Fibroblast of lung (primary cell): Measurements from ENCODE around the gene MUSK. TPM values are rescaled to one million over a fixed set of nuclear protein-coding genes. Genes with fewer than 3 reads are reported as not detected.
A peak's percentile ranks its signal among the peaks of the same experiment; 100 is the strongest.

Experiments used
- DNase-seq, 2 donors: peaks; one replicate each; pipeline versions ENCODE4 v3.0.0 to v3.0.0-alpha.2; 2010; ENCODE audit warnings: low read depth in 2 of 2
- H2AFZ ChIP-seq: 2 replicates; pipeline ENCODE4 v1.5.1; 2012; ENCODE audit warnings: low read length, control low read depth, inconsistent platforms
- H3K27ac ChIP-seq: 2 replicates; pipeline ENCODE4 v1.5.1; 2011; ENCODE audit warnings: low read length, control low read depth; ENCODE audit not compliant: insufficient read depth
- H3K27me3 ChIP-seq: 2 replicates; pipeline ENCODE4 v1.5.1; 2011; ENCODE audit warnings: mild to moderate bottlenecking, low read length; ENCODE audit not compliant: control insufficient read depth, insufficient read depth
- H3K36me3 ChIP-seq: 2 replicates; pipeline ENCODE4 v1.5.1; 2011; ENCODE audit warnings: low read length; ENCODE audit not compliant: control insufficient read depth, insufficient read depth
- H3K4me1 ChIP-seq: 2 replicates; pipeline ENCODE4 v1.5.1; 2011; ENCODE audit warnings: low read length; ENCODE audit not compliant: control insufficient read depth, insufficient read depth; ENCODE audit errors: extremely low read depth
- H3K4me2 ChIP-seq: 2 replicates; pipeline ENCODE4 v1.5.1; 2011; ENCODE audit warnings: low read length, control low read depth; ENCODE audit not compliant: insufficient read depth; ENCODE audit errors: extremely low read depth
- H3K4me3 ChIP-seq, 4 experiments: fragments of 200-600 bp in 1 of 4; sonication (generic) in 1 of 4; replicated peaks in 1 of 4; 2 replicates each; pipeline ENCODE4 v1.5.1; 2011 to 2016; ENCODE audit warnings: low read length in 4 of 4, low read depth in 3 of 4, mild to moderate bottlenecking in 3 of 4, control low read depth in 2 of 4, inconsistent platforms in 1 of 4, mixed read lengths in 1 of 4; ENCODE audit not compliant: insufficient read depth in 1 of 4; ENCODE audit errors: control extremely low read depth in 1 of 4
- H3K79me2 ChIP-seq: 2 replicates; pipeline ENCODE4 v1.5.1; 2012; ENCODE audit warnings: mild to moderate bottlenecking, low read length, inconsistent platforms; ENCODE audit not compliant: control insufficient read depth, insufficient read depth
- H3K9ac ChIP-seq: 2 replicates; pipeline ENCODE4 v1.5.1; 2011; ENCODE audit warnings: mild to moderate bottlenecking, low read length, control low read depth; ENCODE audit not compliant: insufficient read depth
- H3K9me3 ChIP-seq: 2 replicates; pipeline ENCODE4 v1.5.1; 2012; ENCODE audit warnings: low read depth, low read length; ENCODE audit not compliant: control insufficient read depth, insufficient read depth
- H4K20me1 ChIP-seq: 2 replicates; pipeline ENCODE4 v1.5.1; 2011; ENCODE audit warnings: low read length; ENCODE audit not compliant: control insufficient read depth, insufficient read depth; ENCODE audit errors: extremely low read depth
- EZH2 ChIP-seq: IDR thresholded peaks from 2 replicates; pipeline ENCODE4 v1.5.1; 2012; ENCODE audit warnings: low read length, control low read depth, mild to moderate bottlenecking; ENCODE audit errors: missing control alignments
- polyA minus RNA-seq: library from RNA; depleted of rRNA, polyadenylated mRNA; stranded (reverse); fragments of >200 nt; gene quantifications from 2 replicates; pipeline ENCODE4 v1.2.3, GENCODE V29; 2011; ENCODE audit warnings: low replicate concordance
- polyA plus RNA-seq, 2 donors: library from polyadenylated mRNA; depleted of rRNA in 1 of 2; stranded (reverse) in 1 of 2; unstranded in 1 of 2; fragments of >200 nt; gene quantifications; 2 replicates each; pipeline ENCODE4 v1.2.1, GENCODE V29; 2011 to 2012; ENCODE audit warnings: missing spikeins in 1 of 2
- total RNA-seq: library from RNA; depleted of rRNA; stranded (reverse); fragments of >200 nt; gene quantifications from 2 replicates; pipeline ENCODE4 v1.2.1, GENCODE V29; 2014
- TF ChIP-seq, protein P1 (sequence below), 2 donors: IDR thresholded peaks in 1 of 2; conservative IDR thresholded peaks in 1 of 2; 1 replicate in 1 of 2; 2 replicates in 1 of 2; pipeline ENCODE4 v1.5.1; 2011 to 2012; ENCODE audit warnings: low read length in 2 of 2, control low read depth in 1 of 2, inconsistent platforms in 1 of 2, low read depth in 1 of 2, mild to moderate bottlenecking in 1 of 2

MUSK gene
- total RNA-seq (under 0.01 and 0.66 TPM in 2 replicates), polyA plus RNA-seq (0.31 and 1.3 TPM in 2 replicates), polyA minus RNA-seq (4.4 TPM in 1 of 2 replicates, not detected in the other)
- 0.12 and 0.70 TPM in 2 replicates for polyA plus RNA-seq (2012)

- no peaks in the 10 kb centered on the region for H3K4me1 ChIP-seq
- H3K27ac ChIP-seq, result no peak within 1 kb of the TSS
- H3K9me3 ChIP-seq, result no peaks in the 10 kb centered on the region
- H3K4me3 ChIP-seq, result no peak within 1 kb of the TSS
- no peak within 1 kb of the TSS for H2AFZ ChIP-seq
- no peak for DNase-seq
- no peaks in the 10 kb centered on the region for H4K20me1 ChIP-seq
- H3K36me3 ChIP-seq, result no peaks in the 10 kb centered on the region
- no peaks in the 10 kb centered on the region for H3K27me3 ChIP-seq
- no peak for TF ChIP-seq EZH2
- TF ChIP-seq, protein P1, sequence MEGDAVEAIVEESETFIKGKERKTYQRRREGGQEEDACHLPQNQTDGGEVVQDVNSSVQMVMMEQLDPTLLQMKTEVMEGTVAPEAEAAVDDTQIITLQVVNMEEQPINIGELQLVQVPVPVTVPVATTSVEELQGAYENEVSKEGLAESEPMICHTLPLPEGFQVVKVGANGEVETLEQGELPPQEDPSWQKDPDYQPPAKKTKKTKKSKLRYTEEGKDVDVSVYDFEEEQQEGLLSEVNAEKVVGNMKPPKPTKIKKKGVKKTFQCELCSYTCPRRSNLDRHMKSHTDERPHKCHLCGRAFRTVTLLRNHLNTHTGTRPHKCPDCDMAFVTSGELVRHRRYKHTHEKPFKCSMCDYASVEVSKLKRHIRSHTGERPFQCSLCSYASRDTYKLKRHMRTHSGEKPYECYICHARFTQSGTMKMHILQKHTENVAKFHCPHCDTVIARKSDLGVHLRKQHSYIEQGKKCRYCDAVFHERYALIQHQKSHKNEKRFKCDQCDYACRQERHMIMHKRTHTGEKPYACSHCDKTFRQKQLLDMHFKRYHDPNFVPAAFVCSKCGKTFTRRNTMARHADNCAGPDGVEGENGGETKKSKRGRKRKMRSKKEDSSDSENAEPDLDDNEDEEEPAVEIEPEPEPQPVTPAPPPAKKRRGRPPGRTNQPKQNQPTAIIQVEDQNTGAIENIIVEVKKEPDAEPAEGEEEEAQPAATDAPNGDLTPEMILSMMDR (conservative IDR thresholded peaks at IDR 0.05 in 1 of 2, IDR thresholded peaks at IDR 0.05 in 1 of 2; ENCODE audit: low read depth in 1 of 2, low read length in 2 of 2), result no peak
- no peak within 1 kb of the TSS for H3K9ac ChIP-seq
- H3K79me2 ChIP-seq, result no peaks in the 10 kb centered on the region
- no peak within 1 kb of the TSS for H3K4me2 ChIP-seq
These were observed at the start of gene MUSK for GRCh38 chr9:110668570-110669167. TSS of gene MUSK (plus strand) at chr9:110668791. CDS start at chr9:110668905, 114 bp downstream.

DNA sequence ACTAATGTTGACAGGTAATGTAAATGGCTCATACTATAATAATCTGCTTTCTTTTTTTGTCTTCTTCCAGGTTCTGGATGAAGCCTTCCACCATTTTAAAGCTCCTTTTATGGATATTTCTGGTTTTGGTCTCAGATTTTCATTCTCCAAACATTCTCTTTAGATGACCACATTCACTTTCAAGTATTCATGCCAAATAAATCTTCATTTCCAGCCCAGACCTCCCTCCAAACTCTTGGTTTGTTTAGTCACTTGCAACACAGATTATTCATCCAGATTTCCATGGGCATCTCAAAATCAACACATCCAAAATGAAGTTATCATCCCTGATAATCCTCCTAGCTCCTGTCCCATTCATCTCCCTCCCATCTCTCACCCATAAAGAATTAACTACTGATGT lies 48.8 kb upstream of the MUSK start:
- Histone ChIP-seq H4K20me1 (no peaks in the 10 kb centered on the region), H3K9ac (no peak overlapping the region), H3K9me3 (no peaks in the 10 kb centered on the region), H3K4me2 (no peak overlapping the region), H3K27ac (no peak overlapping the region), H3K27me3 (no peaks in the 10 kb centered on the region), H2AFZ (peak overlapping the region; percentile 9), H3K79me2 (no peaks in the 10 kb centered on the region), H3K4me3 (no peak overlapping the region), H3K36me3 (no peaks in the 10 kb centered on the region), H3K4me1 (peaks cover 2% of the 10 kb centered on the region)
- DNase-seq, result peak; percentile 45 to 72
- TF ChIP-seq, protein P1 (conservative IDR thresholded peaks at IDR 0.05 in 1 of 2, IDR thresholded peaks at IDR 0.05 in 1 of 2; ENCODE audit: low read depth in 1 of 2, low read length in 2 of 2), result no peak
- no peak for TF ChIP-seq EZH2

DNA sequence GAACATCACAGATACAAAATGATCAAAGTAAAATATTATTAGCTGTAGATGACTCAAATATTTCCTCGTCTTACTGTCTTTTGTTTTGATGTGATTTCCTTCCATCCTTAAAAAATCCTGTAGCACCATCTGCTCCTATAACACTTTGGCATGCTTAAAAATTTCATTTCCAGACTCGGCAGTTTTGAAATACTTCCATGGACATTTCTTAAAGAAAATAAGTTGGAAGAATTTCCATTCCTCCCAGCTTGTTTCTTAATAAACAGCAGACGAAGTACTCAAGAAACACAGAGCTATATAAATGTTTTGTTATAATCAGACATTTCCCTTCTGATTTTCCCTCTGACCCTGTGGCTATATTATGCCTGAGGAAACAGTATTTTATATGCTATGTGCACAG lies 47.9 kb upstream of the MUSK start:
- DNase-seq, result peak in 1 of 2 donors; percentile 25
- Histone ChIP-seq H3K27me3 (no peaks in the 10 kb centered on the region), H3K27ac (no peak overlapping the region), H4K20me1 (no peaks in the 10 kb centered on the region), H3K36me3 (no peaks in the 10 kb centered on the region), H3K9ac (no peak overlapping the region), H2AFZ (no peak overlapping the region), H3K4me2 (no peak overlapping the region), H3K79me2 (no peaks in the 10 kb centered on the region), H3K9me3 (no peaks in the 10 kb centered on the region), H3K4me1 (peaks cover 2% of the 10 kb centered on the region), H3K4me3 (no peak overlapping the region)
- TF ChIP-seq, protein P1 (conservative IDR thresholded peaks at IDR 0.05 in 1 of 2, IDR thresholded peaks at IDR 0.05 in 1 of 2; ENCODE audit: low read depth in 1 of 2, low read length in 2 of 2), result no peak
- no peak for TF ChIP-seq EZH2
